Gastroesophageal sphincter (tissue), 4 donors: ENCODE data around the gene XPNPEP1. TPM values are rescaled to one million over a fixed set of nuclear protein-coding genes. Genes with fewer than 3 reads are reported as not detected.

Source experiments
- ATAC-seq: fragments of 150-250 bp; one replicate; pipeline ENCODE4 v1.9.1; 2016; ENCODE audit warnings: mild to moderate bottlenecking, moderate library complexity
- H3K27ac ChIP-seq, 4 donors: fragments of 200-600 bp; sonication (generic) in 3 of 4; 1 replicate in 3 of 4; 2 replicates in 1 of 4; pipeline ENCODE4 v1.5.1; 2016 to 2019
- H3K27me3 ChIP-seq: fragments of 200-600 bp; sonication (generic); one replicate; pipeline ENCODE4 v1.5.1; 2019
- H3K36me3 ChIP-seq, 2 donors: fragments of 200-600 bp; sonication (generic); one replicate each; pipeline ENCODE4 v1.5.1; 2019; ENCODE audit warnings: control low read depth in 1 of 2
- H3K4me1 ChIP-seq, 3 donors: fragments of 200-600 bp; sonication (generic); 1 replicate in 2 of 3; 2 replicates in 1 of 3; pipeline ENCODE4 v1.5.1; 2016 to 2019; ENCODE audit warnings: control low read depth in 2 of 3
- H3K4me3 ChIP-seq, 2 donors: fragments of 200-600 bp; sonication (generic); one replicate each; pipeline ENCODE4 v1.5.1; 2019; ENCODE audit warnings: mild to moderate bottlenecking in 1 of 2, moderate library complexity in 1 of 2
- H3K9me3 ChIP-seq, 3 donors: fragments of 200-600 bp; sonication (generic); one replicate each; pipeline ENCODE4 v1.5.1; 2017 to 2019; ENCODE audit warnings: control low read depth in 2 of 3
- EP300 ChIP-seq: sonication (generic); formaldehyde crosslinking; IDR thresholded peaks from one replicate; pipeline ENCODE4 v1.6.1; 2017; ENCODE audit warnings: antibody characterized with exemption, mild to moderate bottlenecking
- POLR2A ChIP-seq, 2 donors: fragments of 450-650 bp; IDR thresholded peaks; one replicate each; pipeline ENCODE4 v1.6.1; 2017; ENCODE audit warnings: antibody characterized with exemption in 2 of 2, mild to moderate bottlenecking in 2 of 2, moderate library complexity in 1 of 2
- POLR2AphosphoS5 ChIP-seq: sonication (generic); formaldehyde crosslinking; IDR thresholded peaks from one replicate; pipeline ENCODE4 v1.6.1; 2017; ENCODE audit warnings: antibody characterized with exemption
- WGBS, 2 donors: methylation state at CpG; one replicate each; pipeline ENCODE4 v1.1.5; 2018; ENCODE audit warnings: low coverage in 1 of 2; 5-methylcytosine and 5-hydroxymethylcytosine counted together
- total RNA-seq, 4 donors: library from RNA; depleted of rRNA; stranded (reverse); fragments of >200 nt; gene quantifications; one replicate each; pipeline ENCODE4 v1.1.0, GENCODE V29; 2016
- TF ChIP-seq, protein P1 (sequence below), 4 experiments: fragments of 200-600 bp in 2 of 4; fragments of 450-650 bp in 2 of 4; sonication (generic) in 1 of 4; IDR thresholded peaks; one replicate each; pipeline ENCODE4 v1.5.1; 2017 to 2019; ENCODE audit warnings: antibody characterized with exemption in 4 of 4, mild to moderate bottlenecking in 2 of 4, moderate library complexity in 2 of 4

XPNPEP1 gene
- 10 to 100 TPM; 35.5 to 58.0 (median 52.1) TPM for total RNA-seq

GRCh38 chr10:109922976-109923921, at the start of gene XPNPEP1:
Gene XPNPEP1 (minus strand): TSS chr10:109923511. CDS start chr10:109923433, 78 bp downstream.
- Histone ChIP-seq H3K36me3 (no peaks in the 10 kb centered on the region), H3K27ac (peak within 1 kb of the TSS; percentile 82 to 99 (median 96)), H3K27me3 (no peaks in the 10 kb centered on the region), H3K4me3 (peak within 1 kb of the TSS; percentile 76 to 97), H3K4me1 (peaks cover 4 to 36% (median 13%) of the 10 kb centered on the region in 3 donors), H3K9me3 (no peaks in the 10 kb centered on the region)
- peak; percentile 99 for ATAC-seq
- TF ChIP-seq POLR2A (IDR thresholded peaks at IDR 0.05) (peak; percentile 88 to 95), POLR2AphosphoS5 (peak; percentile 86), EP300 (no peak)
- TF ChIP-seq, protein P1, sequence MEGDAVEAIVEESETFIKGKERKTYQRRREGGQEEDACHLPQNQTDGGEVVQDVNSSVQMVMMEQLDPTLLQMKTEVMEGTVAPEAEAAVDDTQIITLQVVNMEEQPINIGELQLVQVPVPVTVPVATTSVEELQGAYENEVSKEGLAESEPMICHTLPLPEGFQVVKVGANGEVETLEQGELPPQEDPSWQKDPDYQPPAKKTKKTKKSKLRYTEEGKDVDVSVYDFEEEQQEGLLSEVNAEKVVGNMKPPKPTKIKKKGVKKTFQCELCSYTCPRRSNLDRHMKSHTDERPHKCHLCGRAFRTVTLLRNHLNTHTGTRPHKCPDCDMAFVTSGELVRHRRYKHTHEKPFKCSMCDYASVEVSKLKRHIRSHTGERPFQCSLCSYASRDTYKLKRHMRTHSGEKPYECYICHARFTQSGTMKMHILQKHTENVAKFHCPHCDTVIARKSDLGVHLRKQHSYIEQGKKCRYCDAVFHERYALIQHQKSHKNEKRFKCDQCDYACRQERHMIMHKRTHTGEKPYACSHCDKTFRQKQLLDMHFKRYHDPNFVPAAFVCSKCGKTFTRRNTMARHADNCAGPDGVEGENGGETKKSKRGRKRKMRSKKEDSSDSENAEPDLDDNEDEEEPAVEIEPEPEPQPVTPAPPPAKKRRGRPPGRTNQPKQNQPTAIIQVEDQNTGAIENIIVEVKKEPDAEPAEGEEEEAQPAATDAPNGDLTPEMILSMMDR (IDR thresholded peaks at IDR 0.05): peak in 1 of 4 experiments; percentile 14
- WGBS, 2 donors: 36 to 64% methylated on average over 4 to 5 of the region's 105 CpGs

GRCh38 chr10:109972372-109973001, 49.2 kb upstream of the XPNPEP1 start:
- ATAC-seq: no peak
- Histone ChIP-seq H3K36me3 (no peaks in the 10 kb centered on the region), H3K27ac (no peak overlapping the region), H3K4me3 (no peak overlapping the region), H3K9me3 (no peaks in the 10 kb centered on the region), H3K27me3 (no peaks in the 10 kb centered on the region), H3K4me1 (peaks cover 0 to 10% (median 4%) of the 10 kb centered on the region in 3 donors)
- WGBS, 2 donors: 85 to 90% methylated on average over 2 of the region's 2 CpGs
- TF ChIP-seq, protein P1 (IDR thresholded peaks at IDR 0.05): no peak
- TF ChIP-seq POLR2A (IDR thresholded peaks at IDR 0.05) (no peak), POLR2AphosphoS5 (no peak), EP300 (no peak)

DNA sequence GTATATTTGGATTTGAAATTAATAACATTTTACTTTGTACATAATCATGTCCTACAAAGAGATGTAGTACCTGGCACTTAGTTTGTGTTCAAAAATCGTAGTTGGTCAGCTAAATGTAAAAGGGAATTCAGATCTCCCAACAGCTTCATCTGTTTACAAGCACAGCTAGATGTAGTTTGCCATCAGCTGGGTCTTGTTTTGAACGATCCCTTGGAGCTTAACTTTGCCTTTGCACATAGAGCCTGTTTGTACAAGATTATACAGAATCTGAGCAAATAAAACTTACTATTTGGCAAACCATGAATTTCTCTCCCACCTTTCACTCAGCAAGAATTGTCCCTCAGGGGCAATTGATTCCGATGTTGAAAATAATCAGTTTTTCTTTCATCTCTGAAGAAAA, 48.3 kb upstream of the XPNPEP1 start:
- no peak overlapping the region for H3K27ac ChIP-seq
- no peaks in the 10 kb centered on the region for H3K9me3 ChIP-seq
- no peaks in the 10 kb centered on the region for H3K36me3 ChIP-seq
- no peak for TF ChIP-seq POLR2A (IDR thresholded peaks at IDR 0.05)
- no peak for TF ChIP-seq POLR2AphosphoS5
- TF ChIP-seq EP300: no peak
- TF ChIP-seq, protein P1 (IDR thresholded peaks at IDR 0.05): no peak
- H3K4me1 ChIP-seq: peaks cover 0 to 18% (median 11%) of the 10 kb centered on the region in 3 donors
- 67 to 79% methylated on average over 3 of the region's 3 CpGs for WGBS, 2 donors
- H3K27me3 ChIP-seq: no peaks in the 10 kb centered on the region
- no peak overlapping the region for H3K4me3 ChIP-seq
- ATAC-seq: no peak

GRCh38 chr10:109969760-109970346, 46.5 kb upstream of the XPNPEP1 start:
- Histone ChIP-seq H3K4me3 (no peak overlapping the region), H3K27me3 (no peaks in the 10 kb centered on the region), H3K27ac (peak overlapping the region in 2 of 4 donors; percentile 37 to 39), H3K36me3 (no peaks in the 10 kb centered on the region), H3K9me3 (no peaks in the 10 kb centered on the region), H3K4me1 (peaks cover 0 to 35% (median 14%) of the 10 kb centered on the region in 3 donors)
- TF ChIP-seq, protein P1 (IDR thresholded peaks at IDR 0.05): no peak
- TF ChIP-seq EP300 (no peak), POLR2AphosphoS5 (no peak), POLR2A (IDR thresholded peaks at IDR 0.05) (no peak)
- ATAC-seq: no peak
- 74 to 77% methylated on average over 5 to 8 of the region's 8 CpGs for WGBS, 2 donors
